ENCODE data around the gene MCM6.

- no peak for TF ChIP-seq CTCF (conservative IDR thresholded peaks at IDR 0.05; ENCODE audit: low read length)
- TF ChIP-seq EZH2phosphoT487 (IDR thresholded peaks at IDR 0.05; ENCODE audit: borderline replicate concordance): no peak
These were observed 49.7 kb downstream of the MCM6 start for GRCh38 chr2:135826544-135826943.
